GM21360 (cell line): Measurements from ENCODE around the gene ST3GAL5.
"Not testable (repeated sequence)": the region's sequence is repeated elsewhere in the genome, so short reads cannot be mapped to it uniquely, and the experiment has no call there.

Source experiments
- ATAC-seq: cut with Tn5 transposase; IDR thresholded peaks from one replicate; pipeline ENCODE4 v1.9.1; 2021; ENCODE audit warnings: mild to moderate bottlenecking, moderate library complexity; ENCODE audit not compliant: unreplicated experiment

Gene ST3GAL5

GRCh38 chr2:85888684-85889626 lies at the start of gene ST3GAL5:
Gene ST3GAL5, minus strand, starts transcription at chr2:85888990. Its CDS starts 85 bp downstream, at chr2:85888905.
- ATAC-seq: peak; percentile 80

GRCh38 chr2:85938456-85938855 lies 49.7 kb upstream of the ST3GAL5 start:
- ATAC-seq: no peak

- ATAC-seq: no peak
Measured at GRCh38 chr2:85937069-85937439, 48.3 kb upstream of the ST3GAL5 start.

GRCh38 chr2:85936421-85937068 lies 47.8 kb upstream of the ST3GAL5 start:
- no peak for ATAC-seq

- no peak for ATAC-seq
Measured at GRCh38 chr2:85935746-85936208, 47.0 kb upstream of the ST3GAL5 start.

- ATAC-seq: no peak
Measured at GRCh38 chr2:85935170-85935745, 46.5 kb upstream of the ST3GAL5 start.

GRCh38 chr2:85933753-85934594 lies 45.2 kb upstream of the ST3GAL5 start:
- ATAC-seq: no peak

- not testable (repeated sequence) for ATAC-seq
Measured at GRCh38 chr2:85931151-85931550, 42.4 kb upstream of the ST3GAL5 start.

GRCh38 chr2:85930129-85931124 lies 41.6 kb upstream of the ST3GAL5 start:
- no peak for ATAC-seq

GRCh38 chr2:85929096-85930050 lies 40.6 kb upstream of the ST3GAL5 start:
- no peak for ATAC-seq

GRCh38 chr2:85926931-85927661 lies 38.3 kb upstream of the ST3GAL5 start:
- no peak for ATAC-seq

GRCh38 chr2:85926526-85926925 lies 37.7 kb upstream of the ST3GAL5 start:
- ATAC-seq: no peak

GRCh38 chr2:85925216-85925671 lies 36.5 kb upstream of the ST3GAL5 start:
- ATAC-seq: no peak

- no peak for ATAC-seq
Measured at GRCh38 chr2:85924522-85924921, 35.7 kb upstream of the ST3GAL5 start.

- no peak for ATAC-seq
Measured at GRCh38 chr2:85922199-85922598, 33.4 kb upstream of the ST3GAL5 start.

GRCh38 chr2:85921659-85922058 lies 32.9 kb upstream of the ST3GAL5 start:
- no peak for ATAC-seq

GRCh38 chr2:85920810-85921545 lies 32.2 kb upstream of the ST3GAL5 start:
- ATAC-seq: no peak
